ENCODE data around the gene PLOD2. TPM values are rescaled to one million over a fixed set of nuclear protein-coding genes. Genes with fewer than 3 reads are reported as not detected.

PLOD2 gene
- polyA plus RNA-seq, result not detected

GRCh38 chr3:146160964-146161662 lies at the start of gene PLOD2:
Gene PLOD2 (minus strand): TSS chr3:146161184. CDS start chr3:146160989, 195 bp downstream.
- no peak within 1 kb of the TSS for H3K27ac Mint-ChIP-seq
- H3K4me1 Mint-ChIP-seq, result peaks cover 5 to 8% (median 7%) of the 10 kb centered on the region in 3 donors
- peaks cover 0 to 2% (median 0%) of the 10 kb centered on the region in 3 donors for H3K9me3 Mint-ChIP-seq
- peaks cover 34% of the 10 kb centered on the region for H3K27me3 Mint-ChIP-seq
- H3K36me3 Mint-ChIP-seq, result peaks cover 2% of the 10 kb centered on the region
- peak within 1 kb of the TSS; percentile 30 to 71 (median 49) for H3K4me3 Mint-ChIP-seq

GRCh38 chr3:146209371-146209770 lies 48.4 kb upstream of the PLOD2 start:
- Mint-ChIP-seq H3K27ac (no peak overlapping the region), H3K4me1 (no peaks in the 10 kb centered on the region), H3K9me3 (peaks cover 0 to 3% (median 0%) of the 10 kb centered on the region in 3 donors), H3K27me3 (no peaks in the 10 kb centered on the region), H3K36me3 (no peaks in the 10 kb centered on the region), H3K4me3 (no peak overlapping the region)

GRCh38 chr3:146203776-146204175 lies 42.8 kb upstream of the PLOD2 start:
- no peaks in the 10 kb centered on the region for H3K4me1 Mint-ChIP-seq
- H3K36me3 Mint-ChIP-seq, result no peaks in the 10 kb centered on the region
- H3K4me3 Mint-ChIP-seq, result no peak overlapping the region
- no peaks in the 10 kb centered on the region for H3K9me3 Mint-ChIP-seq
- no peaks in the 10 kb centered on the region for H3K27me3 Mint-ChIP-seq
- H3K27ac Mint-ChIP-seq, result no peak overlapping the region

GRCh38 chr3:146200461-146201220 lies 39.7 kb upstream of the PLOD2 start:
- no peaks in the 10 kb centered on the region for H3K9me3 Mint-ChIP-seq
- no peak overlapping the region for H3K27ac Mint-ChIP-seq
- no peaks in the 10 kb centered on the region for H3K4me1 Mint-ChIP-seq
- no peaks in the 10 kb centered on the region for H3K27me3 Mint-ChIP-seq
- H3K4me3 Mint-ChIP-seq, result no peak overlapping the region
- no peaks in the 10 kb centered on the region for H3K36me3 Mint-ChIP-seq

GRCh38 chr3:146199762-146200161 lies 38.8 kb upstream of the PLOD2 start:
- Mint-ChIP-seq H3K36me3 (no peaks in the 10 kb centered on the region), H3K4me1 (no peaks in the 10 kb centered on the region), H3K4me3 (no peak overlapping the region), H3K27ac (no peak overlapping the region), H3K9me3 (no peaks in the 10 kb centered on the region), H3K27me3 (no peaks in the 10 kb centered on the region)

- H3K4me3 Mint-ChIP-seq, result no peak overlapping the region
- no peak overlapping the region for H3K27ac Mint-ChIP-seq
- H3K4me1 Mint-ChIP-seq, result no peaks in the 10 kb centered on the region
- H3K9me3 Mint-ChIP-seq, result no peaks in the 10 kb centered on the region
- no peaks in the 10 kb centered on the region for H3K36me3 Mint-ChIP-seq
- no peaks in the 10 kb centered on the region for H3K27me3 Mint-ChIP-seq
Observed at GRCh38 chr3:146196789-146197188, 35.8 kb upstream of the PLOD2 start.

GRCh38 chr3:146195605-146196004 lies 34.6 kb upstream of the PLOD2 start:
- Mint-ChIP-seq H3K27me3 (no peaks in the 10 kb centered on the region), H3K9me3 (no peaks in the 10 kb centered on the region), H3K4me3 (no peak overlapping the region), H3K36me3 (no peaks in the 10 kb centered on the region), H3K4me1 (no peaks in the 10 kb centered on the region), H3K27ac (no peak overlapping the region)

GRCh38 chr3:146195030-146195429 lies 34.0 kb upstream of the PLOD2 start:
- no peak overlapping the region for H3K27ac Mint-ChIP-seq
- no peaks in the 10 kb centered on the region for H3K9me3 Mint-ChIP-seq
- H3K4me3 Mint-ChIP-seq, result no peak overlapping the region
- no peaks in the 10 kb centered on the region for H3K36me3 Mint-ChIP-seq
- no peaks in the 10 kb centered on the region for H3K27me3 Mint-ChIP-seq
- no peaks in the 10 kb centered on the region for H3K4me1 Mint-ChIP-seq

- no peak overlapping the region for H3K27ac Mint-ChIP-seq
- peaks cover 0 to 1% (median 0%) of the 10 kb centered on the region in 3 donors for H3K4me1 Mint-ChIP-seq
- H3K9me3 Mint-ChIP-seq, result no peaks in the 10 kb centered on the region
- H3K4me3 Mint-ChIP-seq, result no peak overlapping the region
- no peaks in the 10 kb centered on the region for H3K36me3 Mint-ChIP-seq
- peaks cover 2% of the 10 kb centered on the region for H3K27me3 Mint-ChIP-seq
Observed at GRCh38 chr3:146191051-146191450, 30.1 kb upstream of the PLOD2 start.

- H3K27ac Mint-ChIP-seq, result no peak overlapping the region
- no peaks in the 10 kb centered on the region for H3K36me3 Mint-ChIP-seq
- peaks cover 2% of the 10 kb centered on the region for H3K27me3 Mint-ChIP-seq
- no peaks in the 10 kb centered on the region for H3K9me3 Mint-ChIP-seq
- H3K4me3 Mint-ChIP-seq, result no peak overlapping the region
- H3K4me1 Mint-ChIP-seq, result peaks cover 0 to 1% (median 0%) of the 10 kb centered on the region in 3 donors
Observed at GRCh38 chr3:146189519-146190173, 28.7 kb upstream of the PLOD2 start.

- no peaks in the 10 kb centered on the region for H3K36me3 Mint-ChIP-seq
- no peak overlapping the region for H3K27ac Mint-ChIP-seq
- no peaks in the 10 kb centered on the region for H3K9me3 Mint-ChIP-seq
- H3K27me3 Mint-ChIP-seq, result peaks cover 2% of the 10 kb centered on the region
- no peak overlapping the region for H3K4me3 Mint-ChIP-seq
- peaks cover 0 to 1% (median 0%) of the 10 kb centered on the region in 3 donors for H3K4me1 Mint-ChIP-seq
Observed at GRCh38 chr3:146187334-146187950, 26.5 kb upstream of the PLOD2 start.

- no peak overlapping the region for H3K27ac Mint-ChIP-seq
- H3K9me3 Mint-ChIP-seq, result no peaks in the 10 kb centered on the region
- H3K36me3 Mint-ChIP-seq, result no peaks in the 10 kb centered on the region
- H3K4me1 Mint-ChIP-seq, result peaks cover 0 to under 1% (median 0%) of the 10 kb centered on the region in 3 donors
- peaks cover 2% of the 10 kb centered on the region for H3K27me3 Mint-ChIP-seq
- H3K4me3 Mint-ChIP-seq, result no peak overlapping the region
Observed at GRCh38 chr3:146184241-146185015, 23.4 kb upstream of the PLOD2 start.

- no peaks in the 10 kb centered on the region for H3K4me1 Mint-ChIP-seq
- H3K36me3 Mint-ChIP-seq, result no peaks in the 10 kb centered on the region
- H3K4me3 Mint-ChIP-seq, result no peak overlapping the region
- H3K9me3 Mint-ChIP-seq, result peaks cover 0 to 3% (median 0%) of the 10 kb centered on the region in 3 donors
- no peak overlapping the region for H3K27ac Mint-ChIP-seq
- H3K27me3 Mint-ChIP-seq, result peaks cover 2% of the 10 kb centered on the region
Observed at GRCh38 chr3:146181216-146181615, 20.2 kb upstream of the PLOD2 start.

- Mint-ChIP-seq H3K9me3 (peaks cover 0 to 3% (median 0%) of the 10 kb centered on the region in 3 donors), H3K4me1 (no peaks in the 10 kb centered on the region), H3K27ac (no peak overlapping the region), H3K27me3 (peaks cover 2% of the 10 kb centered on the region), H3K36me3 (no peaks in the 10 kb centered on the region), H3K4me3 (no peak overlapping the region)
Observed at GRCh38 chr3:146180376-146180775, 19.4 kb upstream of the PLOD2 start.
